Hematopoietic multipotent progenitor cell treated with erythropoietin and hydrocortisone succinate and interleukin-3 and kit ligand, for 4 days (in vitro differentiated cells): ENCODE measurements around the gene WDR41.
"Not testable (repeated sequence)": the region's sequence is repeated elsewhere in the genome, so short reads cannot be mapped to it uniquely, and the experiment has no call there.

Experiments
- DNase-seq: peaks from one replicate; pipeline ENCODE4 v3.0.0-alpha.2; 2015

Gene WDR41

DNA sequence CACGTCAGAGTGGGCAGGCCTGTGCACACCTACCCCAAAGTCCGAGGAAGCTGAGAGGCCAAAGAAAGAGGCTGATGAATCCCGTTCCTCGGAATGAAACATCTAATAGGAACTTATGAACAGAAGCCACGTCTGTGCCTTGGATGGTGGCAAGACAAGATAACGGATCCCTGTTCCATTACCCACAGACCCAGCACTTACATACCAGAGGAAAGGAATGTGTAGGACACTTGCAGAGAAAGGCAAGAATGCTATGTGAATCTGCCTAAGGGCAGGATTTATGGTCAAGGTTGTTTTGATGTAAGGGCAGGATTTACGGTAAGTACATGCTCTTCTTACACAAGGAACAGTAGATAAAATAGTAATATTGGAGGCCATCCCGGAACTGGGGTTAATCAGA lies 93.2 kb downstream of the WDR41 start:
- no peak for DNase-seq

DNA sequence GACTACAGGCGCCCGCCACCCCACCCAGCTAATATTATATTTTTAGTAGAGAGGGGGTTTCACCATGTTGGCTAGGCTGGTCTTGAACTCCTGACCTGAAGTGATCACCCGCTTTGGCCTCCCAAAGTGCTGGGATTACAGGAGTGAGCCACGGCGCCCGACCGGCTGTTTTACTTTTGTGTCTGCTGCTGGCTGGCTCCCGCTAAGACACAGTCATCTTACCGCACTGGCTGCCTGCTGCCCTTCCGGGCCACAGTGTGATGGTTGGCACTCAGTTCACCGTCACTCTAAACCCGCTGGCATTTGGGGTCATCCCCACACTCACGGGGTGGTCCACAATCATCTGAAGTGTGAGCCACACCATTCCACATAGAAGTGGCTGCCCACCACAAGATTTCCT lies 93.7 kb downstream of the WDR41 start:
- no peak for DNase-seq

DNA sequence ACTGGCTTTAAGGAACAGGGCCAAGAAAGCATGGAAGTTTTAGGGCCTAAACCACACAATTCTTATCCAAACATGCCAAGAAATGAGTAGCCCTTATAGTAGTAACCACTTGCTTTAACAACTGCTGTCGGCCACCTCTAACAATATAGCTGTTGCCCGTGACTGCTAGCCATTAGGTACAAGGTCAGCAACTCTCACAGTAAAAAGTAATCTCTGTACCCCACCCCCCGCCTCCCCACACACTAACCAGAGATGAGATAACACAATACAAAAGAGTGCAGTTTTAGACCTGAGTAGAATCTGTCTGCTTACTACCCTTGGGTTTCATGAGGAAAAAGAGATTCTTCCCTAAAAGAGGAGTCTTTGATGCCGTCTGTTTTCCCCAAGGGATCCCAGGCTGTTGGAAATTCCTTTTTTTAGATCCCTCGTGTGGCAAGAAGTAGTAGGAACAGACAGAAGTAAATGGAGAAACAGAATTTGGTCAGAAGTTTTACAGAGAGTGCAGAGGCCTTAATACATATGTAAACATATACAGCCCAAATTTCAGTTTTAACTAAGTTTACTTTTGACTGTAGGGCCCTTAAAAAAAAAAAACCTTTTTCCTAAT lies 94.3 kb downstream of the WDR41 start:
- no peak for DNase-seq

DNA sequence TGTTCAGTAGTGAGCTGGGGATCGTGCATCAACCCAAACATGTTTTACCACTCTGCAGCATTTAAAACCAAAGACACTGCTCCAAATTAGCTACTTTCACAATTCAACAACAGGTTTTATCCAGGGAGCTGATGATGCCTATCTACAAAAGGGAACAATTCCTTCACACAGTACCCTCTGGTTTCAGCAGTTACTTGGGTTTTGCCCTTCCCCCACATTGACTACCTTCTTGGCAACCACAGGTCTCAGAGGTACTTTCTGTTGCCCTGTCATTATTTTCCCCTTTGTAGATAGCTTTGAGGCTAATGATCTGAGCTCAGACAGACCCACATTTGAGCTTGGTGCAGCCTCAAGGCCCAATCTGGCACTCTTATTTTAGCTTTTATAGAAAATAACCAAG lies 96.1 kb downstream of the WDR41 start:
- no peak for DNase-seq

DNA sequence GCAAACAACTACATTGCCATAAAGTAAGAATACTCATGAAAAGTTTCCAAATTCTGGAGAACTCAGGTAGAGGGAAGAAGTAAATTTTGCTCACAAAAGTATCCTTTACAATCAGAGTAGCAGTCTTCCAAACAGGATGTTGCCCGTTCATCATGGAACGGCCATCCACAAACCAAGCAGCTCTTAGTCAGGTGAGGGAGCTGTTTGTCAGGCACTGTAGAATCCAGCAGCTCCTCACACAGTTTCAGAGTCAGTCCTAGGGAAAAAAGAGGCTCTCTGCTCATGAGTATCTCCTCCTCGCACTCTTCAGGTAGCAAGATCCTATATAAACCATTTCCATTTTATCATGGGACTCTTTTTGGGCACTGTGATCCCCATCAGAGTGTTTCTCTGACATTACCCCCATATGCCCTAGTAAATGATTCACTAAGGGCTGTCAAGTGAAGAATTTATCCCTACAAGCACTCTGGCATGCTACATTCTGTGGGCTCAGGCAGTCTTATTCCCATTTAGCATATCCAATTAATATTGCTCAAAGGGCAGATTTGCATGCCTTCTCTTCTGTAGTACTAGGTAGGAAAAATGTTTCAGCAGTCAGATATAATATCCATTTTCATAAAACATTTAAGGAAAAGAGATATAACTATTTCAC lies 97.9 kb downstream of the WDR41 start:
- no peak for DNase-seq

DNA sequence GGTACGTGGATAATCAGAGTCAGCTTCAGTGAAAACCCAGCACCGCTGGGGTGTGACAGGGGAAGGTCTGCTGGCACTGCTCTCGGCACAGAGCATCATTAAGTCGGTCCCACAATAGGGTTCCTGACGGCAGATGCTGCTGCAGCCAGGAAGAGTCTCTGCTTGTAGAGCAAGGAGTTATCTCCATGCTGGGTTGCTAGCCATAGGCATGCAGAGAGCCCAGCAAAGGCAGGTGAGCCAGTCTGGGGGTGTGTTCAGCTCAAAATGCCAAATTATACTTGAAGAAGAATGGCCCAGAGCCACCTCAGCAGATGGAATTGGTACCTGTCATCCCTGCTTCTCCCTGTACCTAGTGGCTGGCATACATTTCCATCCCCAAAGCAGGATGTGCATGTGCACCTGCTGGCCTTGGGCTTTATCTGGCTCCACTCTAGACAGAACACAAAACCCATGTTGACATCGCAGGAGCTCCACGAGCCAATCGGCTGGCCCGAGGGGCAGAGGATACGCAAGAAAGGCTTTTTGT lies 100.8 kb downstream of the WDR41 start:
- DNase-seq = no peak

DNA sequence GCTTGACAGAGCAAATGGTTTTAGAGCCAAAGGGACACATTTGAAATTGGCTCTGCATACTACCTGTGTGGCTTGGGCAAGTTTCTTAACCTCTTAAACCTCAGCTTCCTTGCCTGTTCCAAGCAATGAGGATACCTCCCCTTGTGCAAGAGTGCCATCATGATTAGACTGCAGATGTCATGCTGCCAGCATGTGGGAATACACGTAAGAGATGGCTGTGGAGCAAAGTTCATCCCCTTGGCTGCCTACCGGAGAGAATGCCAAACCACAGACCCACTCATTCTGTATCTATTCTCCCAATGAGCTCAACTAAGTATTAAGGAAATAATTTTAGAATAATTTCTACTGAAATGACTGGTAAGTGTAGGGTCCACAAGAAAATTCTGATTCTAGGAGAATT lies 101.3 kb downstream of the WDR41 start:
- DNase-seq = no peak

DNA sequence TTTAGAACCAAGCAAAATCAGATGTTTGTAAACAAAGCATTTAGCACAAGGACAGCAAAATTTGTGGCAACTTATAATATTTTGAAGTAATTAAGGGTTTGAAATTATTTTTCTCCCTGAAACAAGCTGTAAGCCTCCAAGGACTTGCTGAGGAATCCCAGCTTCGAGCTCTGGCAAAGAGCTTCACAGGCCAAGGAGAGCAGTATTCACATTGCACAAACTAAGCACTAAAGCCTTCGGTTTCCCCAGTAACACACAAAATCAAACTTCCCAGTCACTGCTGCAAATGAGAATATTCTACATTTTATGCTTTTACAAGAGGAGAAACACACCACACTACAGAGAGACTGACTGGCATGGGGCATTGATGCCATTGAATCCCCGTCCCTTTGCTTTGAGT lies 101.9 kb downstream of the WDR41 start:
- DNase-seq = no peak

DNA sequence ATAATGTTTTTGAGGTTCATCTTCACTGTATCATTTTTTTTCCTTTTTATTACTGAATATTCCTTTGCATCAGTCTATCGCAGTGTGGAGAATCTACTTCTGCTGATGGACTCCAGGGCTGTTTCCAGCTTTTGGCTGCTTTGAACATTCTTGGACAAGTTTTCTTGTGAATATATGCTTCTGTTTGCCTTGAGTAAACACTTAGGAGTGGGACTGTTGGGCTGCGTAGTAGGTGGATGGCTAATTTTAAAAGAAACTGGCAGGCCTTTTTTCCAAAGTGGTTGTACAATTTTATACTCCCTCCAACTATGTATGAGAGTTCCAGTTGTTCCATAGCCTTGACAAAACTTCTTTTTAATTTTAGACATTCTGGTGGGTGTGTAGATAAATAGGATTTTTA lies 102.4 kb downstream of the WDR41 start:
- no peak for DNase-seq

DNA sequence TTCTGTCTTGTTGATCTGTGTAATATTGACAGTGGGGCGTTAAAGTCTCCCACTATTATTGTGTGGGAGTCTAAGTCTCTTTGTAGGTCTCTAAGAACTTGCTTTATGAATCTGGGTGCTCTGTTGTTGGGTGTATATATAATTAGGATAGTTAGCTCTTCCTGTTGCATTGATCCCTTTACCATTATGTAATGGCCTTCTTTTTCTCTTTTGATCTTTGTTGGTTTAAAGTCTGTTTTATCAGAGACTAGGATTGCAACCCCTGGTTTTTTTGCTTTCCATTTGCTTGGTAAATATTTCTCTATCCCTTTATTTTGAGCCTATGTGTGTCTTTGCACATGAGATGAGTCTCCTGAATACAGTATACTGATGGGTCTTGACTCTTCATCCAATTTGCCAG lies 105.8 kb downstream of the WDR41 start:
- not testable (repeated sequence) for DNase-seq

DNA sequence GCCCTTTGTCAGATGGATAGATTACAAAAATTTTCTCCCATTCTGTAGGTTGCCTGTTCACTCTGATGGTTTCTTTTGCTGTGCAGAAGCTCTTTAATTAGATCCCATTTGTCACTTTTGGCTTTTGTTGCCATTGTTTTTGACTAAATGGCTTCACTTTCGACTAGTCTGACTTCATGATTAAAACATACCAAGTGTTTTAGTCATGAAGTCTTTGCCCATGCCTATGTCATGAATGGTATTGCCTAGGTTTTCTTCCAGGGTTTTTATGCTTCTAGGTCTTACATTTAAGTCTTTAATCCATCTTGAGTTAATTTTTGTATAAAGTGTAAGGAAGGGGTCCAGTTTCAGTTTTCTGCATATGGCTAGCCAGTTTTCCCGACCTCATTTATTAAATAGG lies 108.8 kb downstream of the WDR41 start:
- DNase-seq = not testable (repeated sequence)
